IMR-90 (cell line): ENCODE measurements around the gene NR1I2. TPM values are rescaled to one million over a fixed set of nuclear protein-coding genes. Genes with fewer than 3 reads are reported as not detected.

Experiments used
- ATAC-seq: fragments of 200-7000 bp; cut with Tn5 transposase; 2 replicates; pipeline ENCODE4 v1.9.1; 2020; ENCODE audit warnings: low read depth, mild to moderate bottlenecking, moderate library complexity
- BruUV-seq: library from RNA; stranded (reverse); fragments of 400-500 nt; replicated peaks from 2 replicates; lab custom pipeline; 2021; lab: Mats Ljungman, UMichigan
- CTCF ChIA-PET: fragments of 300-600 bp; formaldehyde crosslinking; extraction: SDS; loops from one replicate; lab custom pipeline; 2021; ENCODE audit warnings: antibody characterized with exemption; lab: Yijun Ruan, JAX
- POLR2A ChIA-PET: fragments of 300-600 bp; sonication (Branson Sonifier 250); formaldehyde crosslinking; loops from one replicate; lab custom pipeline; 2022; ENCODE audit warnings: antibody characterized with exemption; ENCODE audit not compliant: unreplicated experiment; lab: Charles Lee
- DNase-seq: peaks from one replicate; pipeline ENCODE4 v3.0.0; 2013
- H2AFZ ChIP-seq: replicated peaks from 2 replicates; pipeline ENCODE3; 2013; ENCODE audit warnings: low read length, mild to moderate bottlenecking; ENCODE audit not compliant: poor library complexity
- H2AK5ac ChIP-seq: 2 replicates; pipeline ENCODE4 v1.6.1; 2013; ENCODE audit warnings: low read depth, low read length, inconsistent platforms
- H2AK9ac ChIP-seq: replicated peaks from 2 replicates; pipeline ENCODE3; 2013; ENCODE audit warnings: mild to moderate bottlenecking, low read depth, low read length, moderate library complexity; ENCODE audit not compliant: poor library complexity
- H2BK120ac ChIP-seq: 2 replicates; pipeline ENCODE4 v1.6.1; 2013; ENCODE audit warnings: low read depth, low read length, inconsistent platforms
- H2BK15ac ChIP-seq: 3 replicates; pipeline ENCODE4 v1.6.1; 2013; ENCODE audit warnings: low read depth, low read length, inconsistent platforms
- H2BK20ac ChIP-seq: 2 replicates; pipeline ENCODE4 v1.6.1; 2013; ENCODE audit warnings: low read depth, mild to moderate bottlenecking, inconsistent platforms, low read length, moderate library complexity
- H2BK5ac ChIP-seq: 2 replicates; pipeline ENCODE4 v1.6.1; 2013; ENCODE audit warnings: mild to moderate bottlenecking, low read depth, low read length, inconsistent platforms; ENCODE audit not compliant: poor library complexity, severe bottlenecking
- H3K14ac ChIP-seq: replicated peaks from 2 replicates; pipeline ENCODE4 v1.6.1; 2013; ENCODE audit warnings: low read depth, low read length, inconsistent platforms
- H3K18ac ChIP-seq: 2 replicates; pipeline ENCODE4 v1.6.1; 2013; ENCODE audit warnings: low read depth, low read length, control low read depth
- H3K23ac ChIP-seq: 2 replicates; pipeline ENCODE4 v1.6.1; 2013; ENCODE audit warnings: low read depth, low read length, inconsistent platforms
- H3K27ac ChIP-seq: 2 replicates; pipeline ENCODE4 v1.5.1; 2013; ENCODE audit warnings: mild to moderate bottlenecking, control low read depth, low read length; ENCODE audit not compliant: insufficient read depth
- H3K27me3 ChIP-seq: 2 replicates; pipeline ENCODE4 v1.6.1; 2013; ENCODE audit warnings: low read length; ENCODE audit not compliant: control insufficient read depth, insufficient read depth
- H3K36me3 ChIP-seq: 2 replicates; pipeline ENCODE4 v1.6.1; 2013; ENCODE audit warnings: low read length, mixed read lengths; ENCODE audit not compliant: control insufficient read depth, insufficient read depth
- H3K4ac ChIP-seq: 2 replicates; pipeline ENCODE4 v1.6.1; 2013; ENCODE audit warnings: low read depth, low read length, inconsistent platforms
- H3K4me1 ChIP-seq: 2 replicates; pipeline ENCODE4 v1.6.1; 2013; ENCODE audit warnings: low read length, mixed read lengths; ENCODE audit not compliant: control insufficient read depth, insufficient read depth
- H3K4me2 ChIP-seq: 2 replicates; pipeline ENCODE4 v1.6.1; 2013; ENCODE audit warnings: low read depth, mild to moderate bottlenecking, control low read depth, low read length, moderate library complexity
- H3K4me3 ChIP-seq: 2 replicates; pipeline ENCODE4 v1.5.1; 2013; ENCODE audit warnings: low read depth, mild to moderate bottlenecking, control low read depth, low read length, moderate library complexity; ENCODE audit not compliant: insufficient read depth
- H3K56ac ChIP-seq: 2 replicates; pipeline ENCODE4 v1.6.1; 2013; ENCODE audit warnings: low read length, inconsistent platforms; ENCODE audit not compliant: insufficient read depth; ENCODE audit errors: extremely low read depth
- H3K79me1 ChIP-seq, 2 experiments: 2 replicates each; pipeline ENCODE4 v1.6.1; 2013; ENCODE audit warnings: low read length in 2 of 2, inconsistent platforms in 1 of 2, low read depth in 1 of 2
- H3K9ac ChIP-seq: 2 replicates; pipeline ENCODE4 v1.6.1; 2013; ENCODE audit warnings: low read depth, low read length, control low read depth
- H3K9me1 ChIP-seq: 2 replicates; pipeline ENCODE4 v1.6.1; 2013; ENCODE audit warnings: low read length, inconsistent platforms; ENCODE audit not compliant: insufficient read depth
- H3K9me3 ChIP-seq: 2 replicates; pipeline ENCODE4 v1.6.1; 2013; ENCODE audit warnings: low read length; ENCODE audit not compliant: control insufficient read depth, insufficient read depth
- H4K20me1 ChIP-seq: 2 replicates; pipeline ENCODE4 v1.6.1; 2013; ENCODE audit warnings: low read length, inconsistent platforms; ENCODE audit not compliant: insufficient read depth
- H4K5ac ChIP-seq: 2 replicates; pipeline ENCODE4 v1.6.1; 2013; ENCODE audit warnings: mild to moderate bottlenecking, low read depth, low read length, control low read depth
- H4K8ac ChIP-seq, 2 experiments: 2 replicates each; pipeline ENCODE4 v1.6.1; 2013; ENCODE audit warnings: low read depth in 2 of 2, low read length in 2 of 2, control low read depth in 1 of 2, inconsistent platforms in 1 of 2
- H4K91ac ChIP-seq: 2 replicates; pipeline ENCODE4 v1.6.1; 2013; ENCODE audit warnings: low read depth, low read length, inconsistent platforms; ENCODE audit not compliant: insufficient read depth
- CEBPB ChIP-seq: IDR thresholded peaks from 2 replicates; pipeline ENCODE4 v1.6.1; 2012; ENCODE audit warnings: low read depth, low read length, improper control_type of control experiment
- MAFK ChIP-seq: IDR thresholded peaks from 2 replicates; pipeline ENCODE4 v1.6.1; 2012; ENCODE audit warnings: low read depth, low read length, improper control_type of control experiment
- RFX5 ChIP-seq: IDR thresholded peaks from 2 replicates; pipeline ENCODE4 v1.8.0; 2012; ENCODE audit warnings: low read depth, mild to moderate bottlenecking, low read length, moderate library complexity
- SMC3 ChIP-seq: fragments of 150-350 bp; IDR thresholded peaks from 2 replicates; pipeline ENCODE4 v1.6.1; 2016; ENCODE audit warnings: low read depth, mild to moderate bottlenecking, antibody characterized with exemption, low read length, moderate library complexity
- WGBS, 2 experiments: methylation state at CpG; one replicate each; pipeline versions ENCODE4 v1.1.5 to v1.1.7; 2013; ENCODE audit warnings: missing lambda C conversion rate in 2 of 2; ENCODE audit not compliant: insufficient read length in 1 of 2; ENCODE audit errors: extremely low coverage in 2 of 2; 5-methylcytosine and 5-hydroxymethylcytosine counted together
- dilution Hi-C: fragments of 300-500 bp; cut with HindIII; formaldehyde crosslinking; loops from one replicate; pipeline ENCODE4 v1.14.3; 2018; ENCODE audit warnings: low sequenced_read_pairs; ENCODE audit not compliant: unreplicated experiment
- in situ Hi-C: fragments of 300-500 bp; cut with MboI; formaldehyde crosslinking; loops from 3 replicates; pipeline ENCODE4 v1.14.3; 2019; ENCODE audit warnings: low sequenced_read_pairs, inconsistent platforms, mixed read lengths
- intact Hi-C: fragments of 100-400 bp; cut with micrococcal nuclease; formaldehyde crosslinking; loops from 2 replicates; pipeline ENCODE4 v1.10.0; 2022
- polyA plus RNA-seq, 3 experiments: library from polyadenylated mRNA; depleted of rRNA; stranded (reverse); fragments of >200 nt; gene quantifications; 2 replicates each; pipeline ENCODE4 v1.2.3, GENCODE V29; 2012; ENCODE audit warnings: low replicate concordance in 1 of 3
- total RNA-seq: library from RNA; depleted of rRNA; stranded (reverse); fragments of >200 nt; gene quantifications from 2 replicates; pipeline ENCODE4 v1.2.3, GENCODE V29; 2012
- TF ChIP-seq, protein P1 (sequence below): fragments of 150-350 bp; IDR thresholded peaks from 2 replicates; pipeline ENCODE4 v1.6.1; 2016; ENCODE audit warnings: low read depth, mild to moderate bottlenecking, low read length, moderate library complexity, borderline replicate concordance

Gene NR1I2
- total and polyA plus RNA-seq, 2 of the 4 experiments (the other 2 are of a cell fraction) = not detected

DNA sequence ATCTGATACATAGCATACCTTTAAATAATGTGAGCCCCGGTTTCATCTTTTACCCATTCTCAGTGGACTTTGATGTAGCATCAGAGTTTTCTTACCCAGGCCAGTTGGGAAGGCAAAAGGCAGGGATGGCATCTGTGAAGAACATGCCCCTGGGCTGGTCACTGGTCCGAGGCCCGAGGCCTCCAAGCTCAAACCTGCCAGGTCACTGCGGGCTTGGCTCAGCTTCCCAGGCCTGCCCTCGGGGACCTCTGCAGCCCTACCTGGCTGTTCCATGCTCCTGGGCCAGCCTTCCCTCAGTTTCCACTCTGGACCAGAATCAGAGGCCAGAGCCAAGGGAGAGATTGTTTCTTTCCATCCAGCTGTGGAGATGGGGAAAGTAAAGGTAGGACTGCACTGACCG is 26.9 kb downstream of the NR1I2 start:
- H3K4me2 ChIP-seq = no peak overlapping the region
- dilution Hi-C loops (no loop called here), intact Hi-C loops (no loop called here)

More for the DNA sequence above, 26.9 kb downstream of the NR1I2 start:
- Histone ChIP-seq H3K4me1 (no peaks in the 10 kb centered on the region), H3K9me3 (no peaks in the 10 kb centered on the region), H4K91ac (no peak overlapping the region), H4K20me1 (no peaks in the 10 kb centered on the region), H3K56ac (no peak overlapping the region), H3K9me1 (no peaks in the 10 kb centered on the region), H2AK5ac (no peak overlapping the region), H3K9ac (no peak overlapping the region), H4K5ac (no peak overlapping the region), H3K4ac (no peak overlapping the region), H2BK15ac (no peak overlapping the region), H2AFZ (peak overlapping the region; percentile 49), H3K79me1 (no peaks in the 10 kb centered on the region), H3K27ac (no peak overlapping the region), H3K36me3 (no peaks in the 10 kb centered on the region), H3K14ac (no peak overlapping the region), H2BK20ac (no peak overlapping the region), H2BK120ac (no peak overlapping the region), H4K8ac (no peak overlapping the region), H3K27me3 (peaks cover 35% of the 10 kb centered on the region), H3K4me3 (no peak overlapping the region), H2BK5ac (no peak overlapping the region), H2AK9ac (peak overlapping the region; percentile 46), H3K18ac (no peak overlapping the region), H3K23ac (no peak overlapping the region)
- ATAC-seq = no peak
- CTCF ChIA-PET = no interaction called here
- WGBS, 2 experiments = no CpG with 5 or more reads among the region's 6 CpGs
- TF ChIP-seq, protein P1, sequence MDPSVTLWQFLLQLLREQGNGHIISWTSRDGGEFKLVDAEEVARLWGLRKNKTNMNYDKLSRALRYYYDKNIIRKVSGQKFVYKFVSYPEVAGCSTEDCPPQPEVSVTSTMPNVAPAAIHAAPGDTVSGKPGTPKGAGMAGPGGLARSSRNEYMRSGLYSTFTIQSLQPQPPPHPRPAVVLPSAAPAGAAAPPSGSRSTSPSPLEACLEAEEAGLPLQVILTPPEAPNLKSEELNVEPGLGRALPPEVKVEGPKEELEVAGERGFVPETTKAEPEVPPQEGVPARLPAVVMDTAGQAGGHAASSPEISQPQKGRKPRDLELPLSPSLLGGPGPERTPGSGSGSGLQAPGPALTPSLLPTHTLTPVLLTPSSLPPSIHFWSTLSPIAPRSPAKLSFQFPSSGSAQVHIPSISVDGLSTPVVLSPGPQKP = no peak
- no peak for TF ChIP-seq MAFK
- no peak for TF ChIP-seq SMC3
- TF ChIP-seq CEBPB = no peak
- no peak for TF ChIP-seq RFX5
- no TSS peak for BruUV-seq
- in situ Hi-C loops = no loop called here
- no peak for DNase-seq
- POLR2A ChIA-PET = no interaction called here
